ENCODE data around the gene CARD18.
"Not testable (repeated sequence)": the region's sequence is repeated elsewhere in the genome, so short reads cannot be mapped to it uniquely, and the experiment has no call there.

Gene CARD18

GRCh38 chr11:105109855-105110687, 29.5 kb downstream of the CARD18 start:
- no peak for DNase-seq (ENCODE audit: low spot score in 2 of 2)
- Histone ChIP-seq H3K4me1 (no peaks in the 10 kb centered on the region), H3K4me3 (no peak overlapping the region), H3K36me3 (replicated peaks) (no peaks in the 10 kb centered on the region), H3K9me3 (no peaks in the 10 kb centered on the region), H3K27me3 (ENCODE audit: low read depth) (no peaks in the 10 kb centered on the region)
- in situ Hi-C loops (cut with MboI; ENCODE audit: low sequenced_read_pairs) = no loop called here

GRCh38 chr11:105109321-105109720, 30.2 kb downstream of the CARD18 start:
- Histone ChIP-seq H3K4me1 (no peaks in the 10 kb centered on the region), H3K27me3 (ENCODE audit: low read depth) (no peaks in the 10 kb centered on the region), H3K36me3 (replicated peaks) (no peaks in the 10 kb centered on the region), H3K4me3 (no peak overlapping the region), H3K9me3 (no peaks in the 10 kb centered on the region)
- in situ Hi-C loops (cut with MboI; ENCODE audit: low sequenced_read_pairs) = no loop called here
- no peak for DNase-seq (ENCODE audit: low spot score in 2 of 2)

GRCh38 chr11:105108247-105108646, 31.3 kb downstream of the CARD18 start:
- Histone ChIP-seq H3K4me3 (no peak overlapping the region), H3K27me3 (ENCODE audit: low read depth) (no peaks in the 10 kb centered on the region), H3K36me3 (replicated peaks) (no peaks in the 10 kb centered on the region), H3K4me1 (no peaks in the 10 kb centered on the region), H3K9me3 (no peaks in the 10 kb centered on the region)
- no peak for DNase-seq (ENCODE audit: low spot score in 2 of 2)
- in situ Hi-C loops (cut with MboI; ENCODE audit: low sequenced_read_pairs) = no loop called here

- DNase-seq (ENCODE audit: low spot score in 2 of 2); H3K9me3 ChIP-seq; H3K4me3 ChIP-seq; H3K36me3 ChIP-seq (replicated peaks); in situ Hi-C loops (cut with MboI; ENCODE audit: low sequenced_read_pairs); H3K4me1 ChIP-seq; H3K27me3 ChIP-seq (ENCODE audit: low read depth): not testable (repeated sequence)
These were observed 32.2 kb downstream of the CARD18 start for GRCh38 chr11:105107226-105107825.

- Histone ChIP-seq H3K9me3 (no peaks in the 10 kb centered on the region), H3K27me3 (ENCODE audit: low read depth) (no peaks in the 10 kb centered on the region), H3K4me3 (no peak overlapping the region), H3K36me3 (replicated peaks) (no peaks in the 10 kb centered on the region), H3K4me1 (no peaks in the 10 kb centered on the region)
- no peak for DNase-seq (ENCODE audit: low spot score in 2 of 2)
- in situ Hi-C loops (cut with MboI; ENCODE audit: low sequenced_read_pairs) = no loop called here
These were observed 33.4 kb downstream of the CARD18 start for GRCh38 chr11:105106140-105106539.

- in situ Hi-C loops (cut with MboI; ENCODE audit: low sequenced_read_pairs) = no loop called here
- no peaks in the 10 kb centered on the region for H3K9me3 ChIP-seq
- no peaks in the 10 kb centered on the region for H3K27me3 ChIP-seq (ENCODE audit: low read depth)
- no peak for DNase-seq (ENCODE audit: low spot score in 2 of 2)
- H3K36me3 ChIP-seq (replicated peaks) = no peaks in the 10 kb centered on the region
- no peaks in the 10 kb centered on the region for H3K4me1 ChIP-seq
- no peak overlapping the region for H3K4me3 ChIP-seq
These were observed 35.3 kb downstream of the CARD18 start for GRCh38 chr11:105104292-105104691.

GRCh38 chr11:105103336-105103735, 36.2 kb downstream of the CARD18 start:
- Histone ChIP-seq H3K36me3 (replicated peaks) (no peaks in the 10 kb centered on the region), H3K9me3 (no peaks in the 10 kb centered on the region), H3K4me3 (no peak overlapping the region), H3K4me1 (no peaks in the 10 kb centered on the region), H3K27me3 (ENCODE audit: low read depth) (no peaks in the 10 kb centered on the region)
- no peak for DNase-seq (ENCODE audit: low spot score in 2 of 2)
- in situ Hi-C loops (cut with MboI; ENCODE audit: low sequenced_read_pairs) = no loop called here

- H3K9me3 ChIP-seq; H3K36me3 ChIP-seq (replicated peaks); in situ Hi-C loops (cut with MboI; ENCODE audit: low sequenced_read_pairs); H3K4me1 ChIP-seq; H3K4me3 ChIP-seq; H3K27me3 ChIP-seq (ENCODE audit: low read depth); DNase-seq (ENCODE audit: low spot score in 2 of 2): not testable (repeated sequence)
These were observed 37.4 kb downstream of the CARD18 start for GRCh38 chr11:105102079-105102581.

GRCh38 chr11:105100981-105101630, 38.5 kb downstream of the CARD18 start:
- no peaks in the 10 kb centered on the region for H3K36me3 ChIP-seq (replicated peaks)
- H3K4me1 ChIP-seq = no peaks in the 10 kb centered on the region
- H3K4me3 ChIP-seq = no peak overlapping the region
- no peak for DNase-seq (ENCODE audit: low spot score in 2 of 2)
- in situ Hi-C loops (cut with MboI; ENCODE audit: low sequenced_read_pairs) = no loop called here
- no peaks in the 10 kb centered on the region for H3K9me3 ChIP-seq
- no peaks in the 10 kb centered on the region for H3K27me3 ChIP-seq (ENCODE audit: low read depth)

- no peak overlapping the region for H3K4me3 ChIP-seq
- H3K4me1 ChIP-seq = no peaks in the 10 kb centered on the region
- DNase-seq (ENCODE audit: low spot score in 2 of 2) = no peak
- in situ Hi-C loops (cut with MboI; ENCODE audit: low sequenced_read_pairs) = no loop called here
- H3K36me3 ChIP-seq (replicated peaks) = no peaks in the 10 kb centered on the region
- H3K27me3 ChIP-seq (ENCODE audit: low read depth) = no peaks in the 10 kb centered on the region
- H3K9me3 ChIP-seq = no peaks in the 10 kb centered on the region
These were observed 39.4 kb downstream of the CARD18 start for GRCh38 chr11:105100206-105100605.

- H3K4me1 ChIP-seq; in situ Hi-C loops (cut with MboI; ENCODE audit: low sequenced_read_pairs); H3K4me3 ChIP-seq: not testable (repeated sequence)
These were observed 40.0 kb downstream of the CARD18 start for GRCh38 chr11:105099594-105099993.

GRCh38 chr11:105092256-105093239, 47.0 kb downstream of the CARD18 start:
- H3K4me1 ChIP-seq = no peaks in the 10 kb centered on the region
- H3K36me3 ChIP-seq (replicated peaks) = no peaks in the 10 kb centered on the region
- no peak overlapping the region for H3K4me3 ChIP-seq
- DNase-seq (ENCODE audit: low spot score in 2 of 2) = no peak
- H3K27me3 ChIP-seq (ENCODE audit: low read depth) = no peaks in the 10 kb centered on the region
- in situ Hi-C loops (cut with MboI; ENCODE audit: low sequenced_read_pairs) = no loop called here
- H3K9me3 ChIP-seq = no peaks in the 10 kb centered on the region

More at GRCh38 chr11:105099594-105099993, 40.0 kb downstream of the CARD18 start:
- DNase-seq (ENCODE audit: low spot score in 2 of 2); H3K27me3 ChIP-seq (ENCODE audit: low read depth); H3K9me3 ChIP-seq; H3K36me3 ChIP-seq (replicated peaks): not testable (repeated sequence)
